Hematopoietic multipotent progenitor cell treated with erythropoietin and hydrocortisone succinate and interleukin-3 and kit ligand, for 15 days (in vitro differentiated cells): ENCODE data around the gene CSGALNACT2.

Source experiments
- DNase-seq: peaks from one replicate; pipeline ENCODE4 v3.0.0-alpha.2; 2015; ENCODE audit warnings: low spot score

The CSGALNACT2 gene

GRCh38 chr10:43187213-43187612 lies 49.0 kb downstream of the CSGALNACT2 start:
- no peak for DNase-seq

GRCh38 chr10:43188702-43189101 lies 50.5 kb downstream of the CSGALNACT2 start:
- DNase-seq, result no peak

- no peak for DNase-seq
Measured at GRCh38 chr10:43190289-43190688, 52.0 kb downstream of the CSGALNACT2 start.

- no peak for DNase-seq
Measured at GRCh38 chr10:43190775-43191174, 52.5 kb downstream of the CSGALNACT2 start.

- DNase-seq, result no peak
Measured at GRCh38 chr10:43192884-43193283, 54.6 kb downstream of the CSGALNACT2 start.

GRCh38 chr10:43193496-43194080 lies 55.3 kb downstream of the CSGALNACT2 start:
- no peak for DNase-seq

GRCh38 chr10:43194266-43194665 lies 56.0 kb downstream of the CSGALNACT2 start:
- DNase-seq, result no peak

- no peak for DNase-seq
Measured at GRCh38 chr10:43194859-43195258, 56.6 kb downstream of the CSGALNACT2 start.

GRCh38 chr10:43195557-43195956 lies 57.3 kb downstream of the CSGALNACT2 start:
- no peak for DNase-seq

- no peak for DNase-seq
Measured at GRCh38 chr10:43196131-43196980, 58.1 kb downstream of the CSGALNACT2 start.

GRCh38 chr10:43196981-43197833 lies 59.0 kb downstream of the CSGALNACT2 start:
- no peak for DNase-seq

GRCh38 chr10:43197834-43198681 lies 59.8 kb downstream of the CSGALNACT2 start:
- DNase-seq, result no peak

GRCh38 chr10:43198682-43199005 lies 60.4 kb downstream of the CSGALNACT2 start:
- no peak for DNase-seq

- DNase-seq, result no peak
Measured at GRCh38 chr10:43199088-43199683, 60.9 kb downstream of the CSGALNACT2 start.

GRCh38 chr10:43199684-43200537 lies 61.7 kb downstream of the CSGALNACT2 start:
- no peak for DNase-seq

GRCh38 chr10:43200538-43201390 lies 62.5 kb downstream of the CSGALNACT2 start:
- DNase-seq, result no peak

- DNase-seq, result no peak
Measured at GRCh38 chr10:43201545-43202131, 63.4 kb downstream of the CSGALNACT2 start.

GRCh38 chr10:43202224-43202656 lies 64.0 kb downstream of the CSGALNACT2 start:
- DNase-seq, result peak; percentile 51
